PC-3 (cell line): ENCODE results near the gene ZNF462. TPM values are rescaled to one million over a fixed set of nuclear protein-coding genes. Genes with fewer than 3 reads are reported as not detected.

Source experiments
- ATAC-seq: fragments of 200-7000 bp; cut with Tn5 transposase; 2 replicates; pipeline ENCODE4 v1.9.1; 2020; ENCODE audit warnings: mild to moderate bottlenecking, moderate library complexity
- BruUV-seq: library from RNA; stranded (reverse); fragments of 400-500 nt; replicated peaks from 2 replicates; lab custom pipeline; 2021; lab: Mats Ljungman, UMichigan
- CTCF ChIA-PET: fragments of 300-600 bp; sonication (Branson Sonifier 250); formaldehyde crosslinking; loops from one replicate; lab custom pipeline; 2022; ENCODE audit warnings: antibody characterized with exemption; lab: Charles Lee
- POLR2A ChIA-PET: fragments of 300-600 bp; sonication (Branson Sonifier 250); formaldehyde crosslinking; loops from one replicate; lab custom pipeline; 2022; ENCODE audit warnings: antibody characterized with exemption; ENCODE audit not compliant: unreplicated experiment; lab: Charles Lee
- DNase-seq: peaks from one replicate; pipeline ENCODE4 v3.0.0-alpha.2; 2015
- H2AFZ ChIP-seq: fragments of 300-600 bp; sonication (generic); 2 replicates; pipeline ENCODE4 v1.6.0; 2016; ENCODE audit warnings: antibody characterized with exemption, low read length
- H3F3A ChIP-seq: fragments of 300-600 bp; sonication (generic); one replicate; pipeline ENCODE4 v1.6.0; 2017; ENCODE audit warnings: antibody characterized with exemption, low read length, control low read depth, mild to moderate bottlenecking; ENCODE audit not compliant: unreplicated experiment
- H3K27ac ChIP-seq: fragments of 300-600 bp; sonication (generic); 2 replicates; pipeline ENCODE4 v1.5.1; 2016; ENCODE audit warnings: mild to moderate bottlenecking, low read length
- H3K27me3 ChIP-seq: fragments of 300-600 bp; sonication (generic); 2 replicates; pipeline ENCODE4 v1.6.1; 2016; ENCODE audit warnings: low read length, mixed read lengths
- H3K36me3 ChIP-seq: fragments of 300-600 bp; sonication (generic); 2 replicates; pipeline ENCODE4 v1.6.1; 2016; ENCODE audit warnings: low read depth, mixed run types, low read length, mixed read lengths
- H3K4me1 ChIP-seq: fragments of 300-600 bp; sonication (generic); 2 replicates; pipeline ENCODE4 v1.5.1; 2016; ENCODE audit warnings: low read length; ENCODE audit not compliant: insufficient read depth
- H3K4me2 ChIP-seq: fragments of 300-600 bp; sonication (generic); 2 replicates; pipeline ENCODE4 v1.6.0; 2016; ENCODE audit warnings: low read length
- H3K4me3 ChIP-seq: fragments of 300-600 bp; sonication (generic); 2 replicates; pipeline ENCODE4 v1.5.1; 2016; ENCODE audit warnings: mild to moderate bottlenecking, low read length, mixed read lengths
- H3K79me2 ChIP-seq: fragments of 300-600 bp; sonication (generic); 2 replicates; pipeline ENCODE4 v1.6.1; 2017; ENCODE audit warnings: low read length, mixed read lengths
- H3K9ac ChIP-seq: fragments of 300-600 bp; sonication (generic); 2 replicates; pipeline ENCODE4 v1.6.0; 2016; ENCODE audit warnings: mild to moderate bottlenecking, low read length
- H3K9me2 ChIP-seq: fragments of 300-600 bp; sonication (generic); replicated peaks from 2 replicates; pipeline ENCODE4 v1.6.1; 2016; ENCODE audit warnings: mixed run types, low read length, mixed read lengths
- H3K9me3 ChIP-seq: fragments of 300-600 bp; sonication (generic); 2 replicates; pipeline ENCODE4 v1.6.1; 2016; ENCODE audit warnings: low read length, mixed read lengths
- H4K20me1 ChIP-seq: fragments of 300-600 bp; sonication (generic); 2 replicates; pipeline ENCODE4 v1.6.1; 2016; ENCODE audit warnings: low read length, mixed read lengths
- CTCF ChIP-seq: fragments of 300-600 bp; sonication (generic); conservative IDR thresholded peaks from 2 replicates; pipeline ENCODE4 v1.5.1; 2017; ENCODE audit warnings: antibody characterized with exemption, low read depth, mild to moderate bottlenecking, low read length
- EZH2 ChIP-seq: fragments of 300-600 bp; sonication (generic); IDR thresholded peaks from one replicate; pipeline ENCODE4 v1.6.1; 2017; ENCODE audit warnings: antibody characterized with exemption, mild to moderate bottlenecking, low read length; ENCODE audit not compliant: unreplicated experiment
- EZH2phosphoT487 ChIP-seq: fragments of 300-600 bp; sonication (generic); IDR thresholded peaks from 2 replicates; pipeline ENCODE4 v1.6.1; 2018; ENCODE audit warnings: mild to moderate bottlenecking, antibody characterized with exemption, low read length, borderline replicate concordance
- intact Hi-C: fragments of 100-400 bp; cut with micrococcal nuclease; formaldehyde crosslinking; loops from 2 replicates; pipeline ENCODE4 v1.9.0; 2023
- total RNA-seq: library from RNA; depleted of rRNA; stranded (reverse); fragments of >200 nt; gene quantifications from 2 replicates; pipeline ENCODE4 v1.2.3, GENCODE V29; 2014

ZNF462 gene
- total RNA-seq, 1 experiment from 2014 or later, result 21.2 TPM

- DNase-seq (no peak), ATAC-seq (no peak)
- no peak for TF ChIP-seq CTCF
- no peak for TF ChIP-seq EZH2phosphoT487
- TF ChIP-seq EZH2, result no peak
- no peak overlapping the region for H3K4me2 ChIP-seq
- no peak overlapping the region for H2AFZ ChIP-seq
- no peak overlapping the region for H3K4me3 ChIP-seq
- CTCF ChIA-PET, result no interaction called here
- no peaks in the 10 kb centered on the region for H3F3A ChIP-seq
- no peaks in the 10 kb centered on the region for H3K9me2 ChIP-seq
- peaks cover 26% of the 10 kb centered on the region for H3K79me2 ChIP-seq
- H3K9me3 ChIP-seq, result no peaks in the 10 kb centered on the region
- intact Hi-C loops, result no loop called here
- H3K4me1 ChIP-seq, result peaks cover 14% of the 10 kb centered on the region
- H3K36me3 ChIP-seq, result peaks cover 45% of the 10 kb centered on the region
- no peaks in the 10 kb centered on the region for H3K27me3 ChIP-seq
- POLR2A ChIA-PET, result no interaction called here
- no TSS peak for BruUV-seq
- no peak overlapping the region for H3K27ac ChIP-seq
- no peak overlapping the region for H3K9ac ChIP-seq
- no peaks in the 10 kb centered on the region for H4K20me1 ChIP-seq
These were observed 62.4 kb downstream of the ZNF462 start for GRCh38 chr9:106925392-106925791.

- Histone ChIP-seq H4K20me1 (no peaks in the 10 kb centered on the region), H3K9me3 (no peaks in the 10 kb centered on the region), H3K4me2 (no peak overlapping the region), H3F3A (no peaks in the 10 kb centered on the region), H2AFZ (no peak overlapping the region), H3K79me2 (0 out of 2 replicates have a peak, but pooled peaks cover 4% of the 10 kb centered on the region), H3K27ac (no peak overlapping the region), H3K9me2 (no peaks in the 10 kb centered on the region), H3K27me3 (no peaks in the 10 kb centered on the region), H3K4me1 (peaks cover 8% of the 10 kb centered on the region; the same call in 1 of the 2 replicates), H3K36me3 (peaks cover 63% of the 10 kb centered on the region), H3K4me3 (no peak overlapping the region), H3K9ac (no peak overlapping the region)
- ATAC-seq (no peak), DNase-seq (no peak)
- CTCF ChIA-PET, result no interaction called here
- TF ChIP-seq CTCF, result no peak
- TF ChIP-seq EZH2phosphoT487, result no peak
- no peak for TF ChIP-seq EZH2
- BruUV-seq, result no TSS peak
- intact Hi-C loops, result no loop called here
- POLR2A ChIA-PET, result no interaction called here
These were observed 65.0 kb downstream of the ZNF462 start for GRCh38 chr9:106927916-106928315.

- Histone ChIP-seq H3K4me1 (peaks cover 8% of the 10 kb centered on the region; the same call in 1 of the 2 replicates), H3K36me3 (peaks cover 61% of the 10 kb centered on the region), H3F3A (no peaks in the 10 kb centered on the region), H3K27ac (no peak overlapping the region), H3K9me2 (no peaks in the 10 kb centered on the region), H3K4me3 (no peak overlapping the region), H4K20me1 (no peaks in the 10 kb centered on the region), H3K4me2 (no peak overlapping the region), H3K79me2 (0 out of 2 replicates have a peak, but pooled peaks cover 1% of the 10 kb centered on the region), H3K9ac (no peak overlapping the region), H2AFZ (no peak overlapping the region), H3K9me3 (no peaks in the 10 kb centered on the region), H3K27me3 (no peaks in the 10 kb centered on the region)
- CTCF ChIA-PET, result no interaction called here
- TF ChIP-seq EZH2 (no peak), EZH2phosphoT487 (no peak), CTCF (no peak)
- no TSS peak for BruUV-seq
- no peak for ATAC-seq
- no peak for DNase-seq
- POLR2A ChIA-PET, result no interaction called here
- intact Hi-C loops, result no loop called here
These were observed 65.4 kb downstream of the ZNF462 start for GRCh38 chr9:106928350-106928749.
